NCI-H82 (cell line): ENCODE measurements around the gene VPS39.

ENCODE experiments used
- DNase-seq: peaks from one replicate; lab custom pipeline; 2025; lab: John Stamatoyannopoulos, UW

Gene VPS39

DNA sequence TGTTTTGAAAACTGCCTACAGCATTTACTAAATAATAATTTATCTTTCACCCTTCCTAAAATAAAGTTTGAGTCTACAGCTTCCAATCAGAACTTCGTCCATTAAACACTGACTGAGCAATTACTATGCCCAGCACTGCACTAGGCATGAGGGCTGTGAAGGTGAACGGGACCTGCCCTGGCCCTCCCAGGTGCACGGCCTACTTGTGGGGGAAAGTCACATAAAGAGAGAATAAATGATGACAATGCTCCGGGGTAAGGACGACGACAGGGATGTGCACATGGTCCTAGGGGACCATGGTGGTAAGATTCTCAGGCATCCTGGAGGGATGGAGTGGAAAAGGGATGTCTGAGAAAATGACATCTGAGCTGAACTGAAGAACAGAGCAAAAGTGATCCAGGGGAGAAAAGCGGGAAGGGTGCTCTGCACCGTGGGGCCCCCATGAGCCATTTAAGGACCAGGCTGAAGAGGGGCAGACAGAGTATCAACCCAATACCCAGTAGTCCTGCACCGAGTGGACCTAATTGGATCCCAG is 63.2 kb downstream of the VPS39 start:
- no peak for DNase-seq

- no peak for DNase-seq
Measured at GRCh38 chr15:42143866-42144625, 64.1 kb downstream of the VPS39 start.

- DNase-seq, result no peak
Measured at GRCh38 chr15:42143356-42143755, 64.7 kb downstream of the VPS39 start.

DNA sequence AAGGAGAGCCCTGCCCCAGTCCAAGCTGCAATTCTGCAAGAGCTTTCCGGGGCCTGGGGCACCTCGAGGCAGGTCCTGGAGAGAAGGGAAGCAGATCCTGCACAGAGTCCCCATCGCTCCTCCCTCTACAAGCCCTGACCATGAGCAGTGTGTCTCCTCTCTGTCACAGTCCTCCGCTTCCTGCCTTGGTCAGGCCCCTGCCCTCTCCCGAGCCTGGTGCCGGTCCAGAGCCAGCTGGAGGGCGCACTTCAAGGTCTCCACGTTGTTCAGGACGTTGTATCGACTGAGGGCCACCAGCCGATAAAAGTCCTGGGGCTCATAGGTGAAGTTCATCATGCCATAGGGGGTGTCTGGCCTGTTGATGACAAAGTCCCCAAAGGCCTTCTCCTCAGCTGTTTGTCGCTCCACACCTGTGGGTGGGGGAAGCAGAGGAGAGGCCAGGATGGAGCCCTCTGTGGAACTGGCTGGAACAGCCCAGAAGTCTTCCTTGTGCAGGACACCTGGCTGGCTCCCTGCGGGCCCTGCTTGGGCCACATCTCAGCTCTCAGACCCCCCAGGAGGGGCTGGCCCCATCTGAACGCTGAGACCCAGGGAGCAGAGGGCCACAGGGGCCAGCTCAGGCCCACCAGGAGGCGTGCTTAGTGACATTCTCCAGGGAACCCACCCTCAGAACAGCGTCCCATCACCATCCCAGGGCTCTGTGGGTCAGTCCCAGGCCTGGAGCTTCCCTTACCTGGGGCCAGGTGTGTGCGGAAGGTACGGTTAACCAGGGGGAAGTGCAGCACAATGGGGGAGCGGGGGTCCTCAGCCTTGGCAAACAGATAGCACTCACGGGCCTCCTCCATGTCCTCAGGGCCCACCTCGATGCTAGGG is 66.1 kb downstream of the VPS39 start:
- DNase-seq, result no peak

- DNase-seq, result no peak
Measured at GRCh38 chr15:42141246-42141645, 66.9 kb downstream of the VPS39 start.

GRCh38 chr15:42140383-42141070 is 67.6 kb downstream of the VPS39 start:
- DNase-seq, result no peak

- DNase-seq, result no peak
Measured at GRCh38 chr15:42139596-42139995, 68.5 kb downstream of the VPS39 start.

GRCh38 chr15:42138968-42139386 is 69.1 kb downstream of the VPS39 start:
- DNase-seq, result no peak

GRCh38 chr15:42138411-42138810 is 69.7 kb downstream of the VPS39 start:
- no peak for DNase-seq

DNA sequence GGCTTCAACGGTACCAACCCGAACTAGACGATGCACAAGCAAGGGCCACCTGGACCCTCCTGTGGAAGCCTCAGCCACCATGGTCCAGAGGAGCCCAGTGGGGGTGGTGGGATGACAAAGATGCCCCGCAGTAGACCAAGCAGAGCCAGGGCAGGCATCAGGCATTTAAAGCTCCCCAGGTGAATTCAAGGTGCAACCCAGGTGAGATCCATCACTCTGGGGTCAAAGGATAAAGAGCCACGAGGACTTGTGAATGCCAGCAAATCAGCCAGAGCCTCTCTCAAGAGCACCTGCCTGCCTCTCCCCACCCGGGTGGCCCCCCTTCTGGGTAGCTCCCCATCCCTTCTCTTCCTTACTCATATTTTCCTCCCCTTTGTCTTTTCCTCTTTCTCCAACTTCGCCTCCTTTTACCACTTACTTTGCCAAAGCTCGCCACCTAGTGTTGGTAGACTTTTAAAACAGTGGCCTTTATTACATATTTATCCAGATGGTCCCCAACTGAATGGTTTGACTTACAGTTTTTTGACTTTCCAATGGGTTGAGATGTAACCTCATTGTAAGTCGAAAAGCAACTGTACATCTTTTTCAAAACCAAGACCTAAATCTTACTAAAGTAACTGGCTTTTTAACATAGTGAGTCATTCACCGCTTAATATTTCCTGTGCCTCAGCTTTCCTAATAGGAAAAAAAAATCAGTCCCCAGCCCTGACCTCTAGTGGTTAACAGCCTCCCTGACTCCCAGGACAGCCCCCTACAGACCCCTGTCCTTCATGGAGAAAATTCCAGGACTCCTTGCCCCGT is 70.4 kb downstream of the VPS39 start:
- peak; percentile 81 for DNase-seq

- DNase-seq, result no peak
Measured at GRCh38 chr15:42136513-42136912, 71.6 kb downstream of the VPS39 start.

- DNase-seq, result no peak
Measured at GRCh38 chr15:42135351-42135750, 72.8 kb downstream of the VPS39 start.

GRCh38 chr15:42134617-42135245 is 73.4 kb downstream of the VPS39 start:
- no peak for DNase-seq

- peak; percentile 91 for DNase-seq
Measured at GRCh38 chr15:42133886-42134502, 74.1 kb downstream of the VPS39 start.

DNA sequence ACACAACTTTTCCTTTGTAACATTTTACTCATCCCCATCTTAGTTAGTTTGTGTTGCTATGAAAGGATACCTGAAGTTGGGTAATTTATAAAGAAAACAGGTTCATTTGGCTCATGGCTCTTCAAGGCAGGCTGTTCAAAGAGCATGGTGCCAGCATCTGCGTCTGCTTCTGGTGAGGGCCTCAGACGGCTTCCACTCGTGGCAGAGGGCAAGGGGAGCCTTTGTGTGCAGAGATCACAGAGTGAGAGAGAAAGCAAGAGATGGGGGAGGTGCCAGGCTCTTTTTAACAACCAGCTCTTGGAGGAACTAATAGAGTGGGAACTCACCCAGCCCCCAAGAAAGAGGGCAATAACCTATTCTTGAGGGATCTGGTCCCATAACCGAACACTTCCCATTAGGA is 74.7 kb downstream of the VPS39 start:
- peak; percentile 43 for DNase-seq

DNA sequence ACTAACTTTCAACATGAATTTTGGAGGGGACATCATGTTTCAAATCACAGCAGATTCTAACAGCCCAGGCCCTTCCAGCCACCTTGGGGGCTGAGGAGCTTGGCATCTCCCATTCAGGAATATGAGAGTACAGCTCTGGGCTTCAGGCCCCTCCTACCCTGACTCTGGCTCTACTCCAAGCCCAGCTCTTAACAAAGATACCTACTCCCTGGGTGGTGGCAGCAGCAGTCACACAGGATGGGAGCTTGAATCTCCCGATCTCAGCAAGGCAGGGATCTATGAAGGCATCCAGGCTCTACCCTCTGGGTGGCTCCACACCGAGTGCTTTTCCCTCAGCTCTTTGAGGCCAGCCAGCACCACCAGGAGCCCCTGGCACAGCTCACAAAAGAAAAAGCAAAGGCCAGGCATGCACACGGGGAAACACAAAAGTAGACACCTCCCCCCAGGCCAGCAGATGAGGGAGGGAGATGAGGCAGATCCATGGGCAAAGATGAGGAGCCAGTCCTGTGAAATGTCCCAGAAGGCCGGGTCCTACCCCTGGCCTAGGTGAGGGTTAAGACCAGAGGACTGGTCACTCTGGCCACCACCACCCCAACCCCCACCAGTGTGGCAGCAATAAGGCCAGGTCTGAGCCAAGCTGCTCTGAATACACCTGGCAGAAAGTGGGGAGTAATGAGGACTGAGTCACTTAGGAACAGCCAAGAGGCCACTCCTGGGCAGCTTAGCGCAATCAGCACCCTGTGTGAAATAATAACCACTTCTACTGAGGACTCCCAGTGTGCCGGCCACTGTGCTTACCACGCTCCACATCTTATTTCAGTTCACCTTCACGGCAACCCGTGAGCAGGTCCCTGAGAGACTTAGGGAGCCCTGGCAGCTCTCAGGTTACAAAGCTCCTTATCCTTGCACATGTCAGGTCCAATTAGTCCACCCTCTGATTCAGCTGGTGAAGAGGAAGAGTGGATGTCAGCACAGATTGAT is 76.0 kb downstream of the VPS39 start:
- peak; percentile 98 for DNase-seq

DNA sequence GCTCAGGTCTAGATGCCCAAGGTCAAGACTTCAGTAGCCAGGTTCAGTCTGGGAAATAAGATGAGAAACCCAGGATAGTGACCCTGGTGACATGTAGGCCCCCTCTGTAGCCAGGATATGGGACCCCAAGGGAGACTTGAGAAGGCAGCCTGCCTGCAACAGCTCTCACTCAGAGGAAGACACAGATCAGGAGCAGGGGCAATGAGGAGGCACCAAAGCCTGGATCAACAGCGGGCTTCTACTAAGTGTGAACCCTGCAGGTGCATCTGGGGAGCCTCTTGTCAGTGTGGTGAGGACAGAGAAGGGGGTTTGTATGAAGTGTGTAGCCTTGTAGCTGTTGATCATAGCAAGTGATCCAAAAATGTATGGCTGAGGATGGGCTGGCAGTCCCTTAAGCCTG is 77.1 kb downstream of the VPS39 start:
- DNase-seq, result no peak

DNA sequence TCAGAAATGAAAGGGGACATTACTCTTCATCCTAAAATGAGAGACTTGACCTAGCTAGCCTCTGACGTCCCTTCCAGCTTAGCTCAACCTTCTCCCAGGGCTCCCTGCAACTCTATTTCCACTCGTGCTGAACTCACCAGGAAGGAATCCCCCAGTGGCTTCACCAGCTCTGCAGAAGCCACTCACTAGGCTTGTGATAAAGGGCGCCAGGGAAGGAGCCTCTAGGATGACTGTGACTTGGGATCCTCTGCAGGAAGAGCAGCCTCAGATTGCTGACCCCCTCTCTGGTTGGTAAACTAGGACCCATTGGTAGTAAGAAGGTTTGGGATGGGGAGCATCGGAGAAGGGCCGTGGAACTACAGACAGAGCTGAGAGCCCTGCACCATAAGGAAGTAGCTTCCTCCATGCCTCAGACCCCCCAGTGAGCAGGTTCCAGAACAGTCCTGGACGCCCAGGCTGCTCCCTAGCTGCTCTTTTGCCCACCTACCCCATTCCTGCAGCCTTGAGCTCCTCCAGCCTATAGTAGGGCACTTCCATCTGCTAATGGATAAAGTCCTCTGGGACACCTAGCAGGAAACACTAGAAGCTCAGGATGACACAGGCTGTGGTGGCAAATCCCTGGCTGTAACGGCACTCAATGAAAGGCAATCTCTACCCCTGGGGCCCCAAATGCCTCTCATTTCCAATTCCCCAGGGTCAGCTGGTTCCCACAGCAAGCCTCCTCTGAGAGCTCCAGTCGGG is 77.7 kb downstream of the VPS39 start:
- peak; percentile 88 for DNase-seq

- no peak for DNase-seq
Measured at GRCh38 chr15:42129364-42129763, 78.7 kb downstream of the VPS39 start.
